Esophagus squamous epithelium (tissue), 5 donors: ENCODE measurements around the gene RAB43. TPM values are rescaled to one million over a fixed set of nuclear protein-coding genes. Genes with fewer than 3 reads are reported as not detected.

Experiments
- DNase-seq: peaks from one replicate; lab custom pipeline; 2025; lab: John Stamatoyannopoulos, UW
- H3K27ac ChIP-seq, 4 donors: fragments of 200-600 bp; sonication (generic); one replicate each; pipeline ENCODE4 v1.5.1; 2016 to 2019; ENCODE audit warnings: mild to moderate bottlenecking in 1 of 4
- H3K27me3 ChIP-seq, 4 donors: fragments of 200-600 bp; sonication (generic); 1 replicate in 3 of 4; 2 replicates in 1 of 4; pipeline versions ENCODE4 v1.5.1 to v1.6.0; 2017 to 2021; ENCODE audit warnings: antibody characterized with exemption in 1 of 4
- H3K36me3 ChIP-seq, 3 donors: fragments of 200-600 bp; sonication (generic); one replicate each; pipeline ENCODE4 v1.5.1; 2016 to 2019
- H3K4me1 ChIP-seq, 3 donors: fragments of 200-600 bp; sonication (generic); one replicate each; pipeline ENCODE4 v1.5.1; 2017 to 2019
- H3K4me3 ChIP-seq, 4 donors: fragments of 200-600 bp; sonication (generic); 1 replicate in 3 of 4; 2 replicates in 1 of 4; pipeline ENCODE4 v1.5.1; 2016 to 2019; ENCODE audit warnings: mild to moderate bottlenecking in 2 of 4, moderate library complexity in 1 of 4
- H3K9me3 ChIP-seq, 3 donors: fragments of 200-600 bp; sonication (generic); one replicate each; pipeline ENCODE4 v1.5.1; 2016 to 2019
- POLR2A ChIP-seq, 4 donors: fragments of 450-650 bp; IDR thresholded peaks; one replicate each; pipeline ENCODE4 v1.6.1; 2017; ENCODE audit warnings: antibody characterized with exemption in 4 of 4, mild to moderate bottlenecking in 4 of 4, moderate library complexity in 3 of 4
- WGBS, 2 donors: methylation state at CpG; one replicate each; pipeline ENCODE4 v1.1.5; 2018; 5-methylcytosine and 5-hydroxymethylcytosine counted together
- intact Hi-C: fragments of 100-400 bp; cut with DNase I; formaldehyde crosslinking; loops from one replicate; pipeline ENCODE4 v1.15.0; 2022
- total RNA-seq, 4 donors: library from RNA; depleted of rRNA; stranded (reverse); fragments of >200 nt; gene quantifications; one replicate each; pipeline ENCODE4 v1.1.0, GENCODE V29; 2016
- TF ChIP-seq, protein P1 (sequence below), 6 experiments: fragments of 450-650 bp in 4 of 6; fragments of 200-600 bp in 2 of 6; sonication (generic) in 2 of 6; IDR thresholded peaks; one replicate each; pipeline ENCODE4 v1.5.1; 2016 to 2019; ENCODE audit warnings: antibody characterized with exemption in 6 of 6, mild to moderate bottlenecking in 4 of 6, moderate library complexity in 4 of 6
- donor health status: DM: yes; HTN: yes; CAD: no.

RAB43 gene
- total RNA-seq, 4 donors from 2014 or later = 4.6 to 11.1 (median 7.9) TPM

DNA sequence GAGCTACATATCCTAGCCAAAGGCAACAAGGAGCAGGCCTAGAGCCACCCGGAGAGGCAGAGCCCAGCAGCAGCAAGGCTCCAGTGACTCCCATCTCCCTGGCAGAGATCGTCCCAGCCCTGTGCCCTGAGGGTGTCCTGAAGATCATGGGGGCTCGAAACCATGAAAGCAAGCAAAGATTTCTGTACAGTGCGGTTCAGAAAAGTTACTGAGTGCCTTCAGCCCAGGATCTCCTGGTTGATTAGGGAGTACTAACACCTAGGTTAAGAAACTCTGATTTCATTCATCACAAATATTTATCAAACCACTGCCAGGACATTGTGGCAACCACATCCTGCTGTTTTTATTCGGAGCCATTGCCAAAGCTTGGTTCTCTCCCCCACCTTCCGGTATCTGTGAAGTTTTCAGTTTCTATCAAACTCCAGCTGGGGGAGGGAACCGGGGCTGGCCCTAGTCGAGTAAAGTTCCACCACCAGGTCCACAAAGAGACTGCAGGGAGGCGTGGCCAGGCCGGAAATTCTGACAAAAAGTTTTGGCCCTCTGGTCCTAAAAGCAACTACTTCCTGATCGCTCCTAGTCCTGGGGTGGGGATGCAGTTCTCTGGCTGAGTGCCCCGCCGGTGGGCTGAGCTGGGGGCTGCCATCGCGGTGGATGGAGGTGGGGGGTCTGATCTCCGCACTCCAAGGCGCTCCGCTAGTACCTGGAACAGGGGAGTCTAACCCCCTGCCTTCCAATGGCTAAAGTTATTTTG, 1.2 kb downstream of the RAB43 start:
- peaks cover 0 to 5% (median 0%) of the 10 kb centered on the region in 3 donors for H3K36me3 ChIP-seq
- intact Hi-C loops = no loop called here
- no peaks in the 10 kb centered on the region for H3K9me3 ChIP-seq
- peaks cover 16 to 65% (median 21%) of the 10 kb centered on the region in 3 donors for H3K4me1 ChIP-seq
- TF ChIP-seq POLR2A (IDR thresholded peaks at IDR 0.05) = peak in 3 of 4 donors; percentile 52 to 83 (median 76)
- TF ChIP-seq, protein P1, sequence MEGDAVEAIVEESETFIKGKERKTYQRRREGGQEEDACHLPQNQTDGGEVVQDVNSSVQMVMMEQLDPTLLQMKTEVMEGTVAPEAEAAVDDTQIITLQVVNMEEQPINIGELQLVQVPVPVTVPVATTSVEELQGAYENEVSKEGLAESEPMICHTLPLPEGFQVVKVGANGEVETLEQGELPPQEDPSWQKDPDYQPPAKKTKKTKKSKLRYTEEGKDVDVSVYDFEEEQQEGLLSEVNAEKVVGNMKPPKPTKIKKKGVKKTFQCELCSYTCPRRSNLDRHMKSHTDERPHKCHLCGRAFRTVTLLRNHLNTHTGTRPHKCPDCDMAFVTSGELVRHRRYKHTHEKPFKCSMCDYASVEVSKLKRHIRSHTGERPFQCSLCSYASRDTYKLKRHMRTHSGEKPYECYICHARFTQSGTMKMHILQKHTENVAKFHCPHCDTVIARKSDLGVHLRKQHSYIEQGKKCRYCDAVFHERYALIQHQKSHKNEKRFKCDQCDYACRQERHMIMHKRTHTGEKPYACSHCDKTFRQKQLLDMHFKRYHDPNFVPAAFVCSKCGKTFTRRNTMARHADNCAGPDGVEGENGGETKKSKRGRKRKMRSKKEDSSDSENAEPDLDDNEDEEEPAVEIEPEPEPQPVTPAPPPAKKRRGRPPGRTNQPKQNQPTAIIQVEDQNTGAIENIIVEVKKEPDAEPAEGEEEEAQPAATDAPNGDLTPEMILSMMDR (IDR thresholded peaks at IDR 0.05) = peak in 4 of 6 experiments; percentile 14 to 55 (median 40)
- WGBS, 2 donors = 0% methylated on average over 6 to 16 of the region's 18 CpGs
- peak overlapping the region; percentile 88 to 97 (median 94) for H3K27ac ChIP-seq
- peak; percentile 63 for DNase-seq
- H3K4me3 ChIP-seq = peak overlapping the region; percentile 57 to 91 (median 71)
- no peaks in the 10 kb centered on the region for H3K27me3 ChIP-seq

DNA sequence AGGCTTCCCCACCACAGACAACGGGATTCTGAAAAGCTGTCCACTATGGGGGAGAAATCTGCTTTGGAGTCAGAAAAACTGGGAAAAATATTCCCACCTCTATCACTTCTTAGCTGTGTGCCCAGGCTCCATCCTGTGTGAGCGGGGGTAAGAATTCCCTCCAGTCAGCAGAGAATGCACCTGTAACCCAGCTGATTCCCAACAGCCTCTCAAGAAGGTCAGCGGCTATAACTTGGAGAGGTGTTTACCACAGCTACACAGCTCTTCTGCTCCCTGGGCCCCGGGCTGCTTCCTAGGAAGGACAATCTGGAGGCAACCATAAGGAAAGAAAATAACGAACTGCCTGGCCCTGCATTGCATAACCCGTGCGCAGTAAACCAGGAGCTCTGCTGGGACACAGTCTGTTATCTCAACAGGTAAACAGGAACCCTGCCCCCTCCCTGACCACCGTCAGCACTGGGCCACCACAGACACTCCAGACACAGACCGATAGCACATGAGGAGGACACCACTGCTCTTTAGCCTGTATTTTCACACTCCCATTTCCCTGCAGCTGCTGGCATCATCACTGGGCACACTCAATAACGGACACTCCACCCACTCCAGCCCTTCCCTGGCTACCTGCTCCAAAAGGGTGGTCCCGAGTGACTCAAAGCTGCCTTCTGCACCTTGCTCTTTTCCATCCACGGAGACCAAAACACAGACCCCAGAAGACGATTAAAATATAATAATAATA, 2.1 kb downstream of the RAB43 start:
- Histone ChIP-seq H3K4me1 (peaks cover 16 to 65% (median 21%) of the 10 kb centered on the region in 3 donors), H3K27me3 (no peaks in the 10 kb centered on the region), H3K9me3 (no peaks in the 10 kb centered on the region), H3K36me3 (peaks cover 0 to 14% (median 0%) of the 10 kb centered on the region in 3 donors), H3K4me3 (peak overlapping the region; percentile 57 to 91 (median 71)), H3K27ac (peak overlapping the region; percentile 88 to 97 (median 94))
- intact Hi-C loops = no loop called here
- 27 to 39% methylated on average over 5 to 13 of the region's 13 CpGs for WGBS, 2 donors
- no peak for DNase-seq
- TF ChIP-seq POLR2A (IDR thresholded peaks at IDR 0.05) = no peak
- TF ChIP-seq, protein P1 (IDR thresholded peaks at IDR 0.05) = no peak

DNA sequence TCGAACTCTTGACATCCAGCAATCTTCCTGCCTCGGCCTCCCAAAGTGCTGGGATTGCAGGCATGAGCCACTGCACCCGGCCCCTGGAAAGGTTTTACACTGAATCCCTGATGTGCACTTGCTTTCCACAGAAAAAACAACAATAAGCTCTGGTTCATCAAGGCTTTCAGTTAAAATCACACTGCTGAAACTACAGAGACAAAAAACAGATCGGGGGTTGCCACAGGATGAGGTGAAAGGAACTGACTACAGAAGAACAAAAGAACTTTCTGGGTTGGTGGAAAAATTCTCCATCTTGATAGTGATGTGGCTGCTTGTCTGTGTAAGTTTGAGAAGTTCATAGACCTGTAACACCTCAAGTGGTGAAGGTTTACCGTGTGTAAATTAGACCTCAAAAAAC, 2.9 kb downstream of the RAB43 start:
- Histone ChIP-seq H3K36me3 (peaks cover 0 to 21% (median 0%) of the 10 kb centered on the region in 3 donors), H3K4me1 (peaks cover 16 to 65% (median 21%) of the 10 kb centered on the region in 3 donors), H3K9me3 (no peaks in the 10 kb centered on the region), H3K4me3 (peak overlapping the region in 2 of 4 donors; percentile 57 to 91), H3K27ac (peak overlapping the region in 3 of 4 donors; percentile 88 to 97 (median 94)), H3K27me3 (no peaks in the 10 kb centered on the region)
- intact Hi-C loops = no loop called here
- WGBS, 2 donors = 66 to 77% methylated on average over 4 to 5 of the region's 5 CpGs
- TF ChIP-seq POLR2A (IDR thresholded peaks at IDR 0.05) = no peak
- TF ChIP-seq, protein P1 (IDR thresholded peaks at IDR 0.05) = no peak
- no peak for DNase-seq

DNA sequence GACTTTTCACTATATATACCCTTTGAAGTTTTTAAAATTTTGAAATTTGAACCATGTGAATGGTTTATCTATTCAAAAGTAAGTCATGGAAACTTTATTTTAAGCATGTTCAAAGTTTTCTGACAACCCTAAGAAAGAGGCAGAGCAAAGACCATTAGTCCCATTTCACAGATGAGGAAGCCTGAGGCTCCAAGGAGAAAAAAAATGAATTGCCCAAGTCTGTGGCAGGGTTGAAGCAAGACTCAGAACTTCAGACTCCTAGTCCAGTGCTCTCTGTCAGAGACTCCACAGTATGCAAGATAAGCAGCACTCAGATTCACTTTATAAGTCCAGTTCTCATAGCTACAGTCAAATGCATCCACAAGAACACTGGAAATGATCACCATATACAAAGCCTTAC, 4.5 kb downstream of the RAB43 start:
- TF ChIP-seq, protein P1 (IDR thresholded peaks at IDR 0.05) = no peak
- TF ChIP-seq POLR2A (IDR thresholded peaks at IDR 0.05) = no peak
- Histone ChIP-seq H3K4me3 (no peak overlapping the region), H3K36me3 (peaks cover 0 to 31% (median 0%) of the 10 kb centered on the region in 3 donors), H3K4me1 (peaks cover 16 to 49% (median 18%) of the 10 kb centered on the region in 3 donors), H3K27me3 (no peaks in the 10 kb centered on the region), H3K27ac (peak overlapping the region in 1 of 4 donors; percentile 32), H3K9me3 (no peaks in the 10 kb centered on the region)
- intact Hi-C loops = no loop called here
- DNase-seq = no peak
